Measurements from ENCODE around the gene C17orf107. TPM values are rescaled to one million over a fixed set of nuclear protein-coding genes. Genes with fewer than 3 reads are reported as not detected.

C17orf107 gene
- total and polyA plus RNA-seq, 5 experiments from 2014 or later, result 1.5 to 5.7 (median 1.8) TPM

DNA sequence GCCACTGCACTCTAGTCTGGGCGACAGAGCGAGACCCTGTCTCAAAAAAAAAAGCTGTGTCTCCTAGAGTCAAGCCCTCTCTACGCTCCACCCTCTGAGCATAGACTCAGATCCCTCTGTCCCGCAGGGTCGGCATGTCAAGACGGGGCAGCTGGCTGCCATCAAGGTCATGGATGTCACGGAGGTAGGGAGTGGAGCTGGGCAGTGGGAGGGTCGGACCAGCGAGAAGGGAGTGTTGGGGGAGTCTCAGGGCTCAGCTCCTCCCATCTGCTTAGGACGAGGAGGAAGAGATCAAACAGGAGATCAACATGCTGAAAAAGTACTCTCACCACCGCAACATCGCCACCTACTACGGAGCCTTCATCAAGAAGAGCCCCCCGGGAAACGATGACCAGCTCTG, 18.5 kb upstream of the C17orf107 start:
- DNase-seq, result no peak
- H3K36me3 Mint-ChIP-seq, result peaks cover 0 to 45% (median 14%) of the 10 kb centered on the region in 3 donors
- H3K4me1 Mint-ChIP-seq, result peaks cover 0 to 4% (median 1%) of the 10 kb centered on the region in 4 donors
- no peaks in the 10 kb centered on the region for H3K27me3 Mint-ChIP-seq
- H3K9me3 Mint-ChIP-seq, result no peaks in the 10 kb centered on the region
- H3K4me3 Mint-ChIP-seq, result no peak overlapping the region
- no peak for ATAC-seq
- H3K27ac Mint-ChIP-seq, result peak overlapping the region in 1 of 10 donors; percentile 67
- POLR2A ChIA-PET, result interaction anchor here (0.7 to 1.3 kb wide), 4 partner anchors 25 to 177 kb away, joined by 3 to 5 read pairs (median 4); partner anchors contain the start of genes ARRB2 and MED11

- DNase-seq, result peak; percentile 47 to 81 (median 65)
- peak overlapping the region in 2 of 10 donors; percentile 15 to 56 for H3K27ac Mint-ChIP-seq
- H3K36me3 Mint-ChIP-seq, result peaks cover 0 to 47% (median 14%) of the 10 kb centered on the region in 3 donors
- no peaks in the 10 kb centered on the region for H3K9me3 Mint-ChIP-seq
- peak; percentile 94 to 99 for ATAC-seq
- H3K4me1 Mint-ChIP-seq, result peaks cover 0 to 2% (median 1%) of the 10 kb centered on the region in 4 donors
- no peak overlapping the region for H3K4me3 Mint-ChIP-seq
- POLR2A ChIA-PET, result interaction anchor here (1.0 kb wide), 1 partner anchor 150 kb away, joined by 4 read pairs; the partner anchor contains the start of gene MED11
- H3K27me3 Mint-ChIP-seq, result no peaks in the 10 kb centered on the region
These were observed 17.4 kb upstream of the C17orf107 start for GRCh38 chr17:4881761-4882555.

DNA sequence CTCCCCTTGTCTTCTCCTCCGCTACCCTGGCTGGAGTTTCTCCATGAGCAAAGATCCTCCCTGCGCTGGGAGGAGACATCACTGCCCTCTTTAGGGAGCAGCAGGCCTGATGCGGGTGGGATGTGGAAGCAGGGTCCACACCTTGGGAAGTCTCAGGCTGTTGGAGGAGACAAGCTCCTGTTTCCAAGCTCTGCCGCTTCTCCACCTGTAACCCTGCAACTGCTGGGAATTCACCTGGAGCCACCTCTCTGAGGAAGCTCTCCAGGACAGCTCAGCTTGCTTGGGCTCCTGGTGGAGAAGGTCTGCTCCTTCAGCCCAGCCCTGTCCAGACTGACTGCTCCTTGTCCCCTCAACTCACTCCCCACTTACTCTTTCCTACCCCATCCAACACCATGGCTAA, 14.8 kb upstream of the C17orf107 start:
- no peak overlapping the region for H3K4me3 Mint-ChIP-seq
- POLR2A ChIA-PET, result interaction anchor here (1.0 kb wide), 1 partner anchor 84 kb away, joined by 3 read pairs; no protein-coding TSS in a partner anchor
- H3K27ac Mint-ChIP-seq, result peak overlapping the region in 2 of 10 donors; percentile 31 to 72

GRCh38 chr17:4886830-4887229, 12.5 kb upstream of the C17orf107 start:
- ATAC-seq, result no peak
- H3K4me1 Mint-ChIP-seq, result peaks cover 0 to 2% (median under 1%) of the 10 kb centered on the region in 4 donors
- no peaks in the 10 kb centered on the region for H3K27me3 Mint-ChIP-seq
- H3K4me3 Mint-ChIP-seq, result no peak overlapping the region
- no peaks in the 10 kb centered on the region for H3K9me3 Mint-ChIP-seq
- peaks cover 0 to 60% (median 15%) of the 10 kb centered on the region in 3 donors for H3K36me3 Mint-ChIP-seq
- no peak for DNase-seq
- peak overlapping the region in 2 of 10 donors; percentile 2 to 33 for H3K27ac Mint-ChIP-seq
- POLR2A ChIA-PET, result interaction anchor here (1.1 kb wide), 1 partner anchor 177 kb away, joined by 4 read pairs; the partner anchor contains the start of gene ARRB2

More for the DNA sequence above, 14.8 kb upstream of the C17orf107 start:
- peaks cover 0 to 56% (median 19%) of the 10 kb centered on the region in 3 donors for H3K36me3 Mint-ChIP-seq
- DNase-seq (no peak), ATAC-seq (no peak)
- H3K9me3 Mint-ChIP-seq, result no peaks in the 10 kb centered on the region
- peaks cover 0 to 3% (median 1%) of the 10 kb centered on the region in 4 donors for H3K4me1 Mint-ChIP-seq
- no peaks in the 10 kb centered on the region for H3K27me3 Mint-ChIP-seq

DNA sequence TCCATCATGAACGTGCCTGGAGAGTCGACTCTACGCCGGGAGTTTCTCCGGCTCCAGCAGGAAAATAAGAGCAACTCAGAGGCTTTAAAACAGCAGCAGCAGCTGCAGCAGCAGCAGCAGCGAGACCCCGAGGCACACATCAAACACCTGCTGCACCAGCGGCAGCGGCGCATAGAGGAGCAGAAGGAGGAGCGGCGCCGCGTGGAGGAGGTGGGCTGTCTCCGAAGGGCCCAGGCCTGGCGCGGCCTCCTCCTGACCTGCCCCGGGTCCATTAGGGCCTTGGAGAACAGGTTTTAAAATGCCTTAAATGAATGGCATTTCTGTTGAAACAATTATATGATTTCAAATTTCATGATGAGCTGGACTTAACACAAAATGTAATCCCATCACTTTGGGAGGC, 11.8 kb upstream of the C17orf107 start:
- Mint-ChIP-seq H3K27ac (no peak overlapping the region), H3K36me3 (peaks cover 0 to 60% (median 15%) of the 10 kb centered on the region in 3 donors), H3K4me1 (peaks cover 0 to 2% (median under 1%) of the 10 kb centered on the region in 4 donors), H3K9me3 (no peaks in the 10 kb centered on the region), H3K27me3 (no peaks in the 10 kb centered on the region), H3K4me3 (no peak overlapping the region)
- no peak for DNase-seq
- POLR2A ChIA-PET, result interaction anchor here (4.9 kb wide), 1 partner anchor 178 kb away, joined by 21 read pairs; the partner anchor contains the start of gene ARRB2
- no peak for ATAC-seq

- H3K27me3 Mint-ChIP-seq, result no peaks in the 10 kb centered on the region
- H3K4me1 Mint-ChIP-seq, result peaks cover 0 to 2% (median under 1%) of the 10 kb centered on the region in 4 donors
- H3K9me3 Mint-ChIP-seq, result no peaks in the 10 kb centered on the region
- H3K36me3 Mint-ChIP-seq, result peaks cover 0 to 58% (median 8%) of the 10 kb centered on the region in 3 donors
- no peak overlapping the region for H3K4me3 Mint-ChIP-seq
- POLR2A ChIA-PET, result interaction anchor here (1.0 to 4.9 kb wide), 3 partner anchors 9 to 182 kb away, joined by 4 to 21 read pairs (median 4); partner anchors contain the start of genes ARRB2 and SPAG7
- peak overlapping the region in 1 of 10 donors; percentile 84 for H3K27ac Mint-ChIP-seq
- no peak for ATAC-seq
- DNase-seq, result no peak
These were observed 7.6 kb upstream of the C17orf107 start for GRCh38 chr17:4891411-4892410.

DNA sequence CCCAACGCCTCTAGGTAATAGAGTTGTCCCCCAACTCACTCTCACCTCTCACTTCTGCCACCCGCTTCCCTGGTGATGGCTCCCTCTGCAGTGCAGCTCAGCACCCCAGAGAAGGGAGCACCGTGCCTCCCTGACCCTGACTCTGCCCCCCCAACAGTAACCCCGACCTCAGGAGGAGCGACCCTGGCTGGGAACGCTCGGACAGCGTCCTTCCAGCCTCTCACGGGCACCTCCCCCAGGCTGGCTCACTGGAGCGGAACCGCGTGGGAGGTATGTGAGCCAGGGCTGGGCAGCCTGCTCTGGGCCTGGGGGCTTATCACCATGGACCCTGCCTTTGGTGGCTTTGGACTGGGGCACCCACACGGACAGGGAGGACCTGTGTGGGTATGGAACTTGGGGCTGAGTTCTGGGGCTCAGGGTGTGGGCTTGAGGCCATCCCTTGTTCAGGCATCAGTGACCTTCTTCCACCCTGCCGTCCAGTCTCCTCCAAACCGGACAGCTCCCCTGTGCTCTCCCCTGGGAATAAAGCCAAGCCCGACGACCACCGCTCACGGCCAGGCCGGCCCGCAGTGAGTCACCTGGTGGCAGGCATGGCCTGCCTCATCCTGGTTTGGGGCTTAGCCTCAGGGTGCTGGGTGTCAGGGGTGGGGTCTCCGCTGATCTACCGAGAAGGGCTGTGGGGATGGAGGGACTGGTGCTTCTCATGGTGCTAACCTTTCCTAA, 6.7 kb upstream of the C17orf107 start:
- no peak overlapping the region for H3K4me3 Mint-ChIP-seq
- H3K4me1 Mint-ChIP-seq, result peaks cover 0 to 2% (median under 1%) of the 10 kb centered on the region in 4 donors
- POLR2A ChIA-PET, result no interaction called here
- no peaks in the 10 kb centered on the region for H3K9me3 Mint-ChIP-seq
- peaks cover 0 to 53% (median 3%) of the 10 kb centered on the region in 3 donors for H3K36me3 Mint-ChIP-seq
- H3K27ac Mint-ChIP-seq, result peak overlapping the region in 1 of 10 donors; percentile 56
- no peaks in the 10 kb centered on the region for H3K27me3 Mint-ChIP-seq
- no peak for DNase-seq
- ATAC-seq, result no peak

DNA sequence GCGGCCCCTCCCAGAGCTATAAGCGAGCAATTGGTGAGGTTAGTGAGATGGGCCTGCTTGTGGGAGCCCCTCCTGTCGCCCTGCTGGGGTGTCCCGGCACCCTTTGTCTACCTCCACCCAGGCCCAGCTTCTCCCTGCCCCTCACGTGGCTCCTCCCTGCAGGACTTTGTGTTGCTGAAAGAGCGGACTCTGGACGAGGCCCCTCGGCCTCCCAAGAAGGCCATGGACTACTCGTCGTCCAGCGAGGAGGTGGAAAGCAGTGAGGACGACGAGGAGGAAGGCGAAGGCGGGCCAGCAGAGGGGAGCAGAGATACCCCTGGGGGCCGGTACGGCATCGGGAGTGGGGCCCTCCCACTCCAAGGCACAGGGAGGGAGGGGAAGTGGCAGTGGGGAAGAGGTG, 6.1 kb upstream of the C17orf107 start:
- Mint-ChIP-seq H3K27me3 (no peaks in the 10 kb centered on the region), H3K9me3 (no peaks in the 10 kb centered on the region), H3K27ac (no peak overlapping the region), H3K4me3 (no peak overlapping the region), H3K36me3 (peaks cover 0 to 47% (median 3%) of the 10 kb centered on the region in 3 donors), H3K4me1 (peaks cover 0 to 4% (median 2%) of the 10 kb centered on the region in 4 donors)
- ATAC-seq, result no peak
- no peak for DNase-seq
- POLR2A ChIA-PET, result no interaction called here

DNA sequence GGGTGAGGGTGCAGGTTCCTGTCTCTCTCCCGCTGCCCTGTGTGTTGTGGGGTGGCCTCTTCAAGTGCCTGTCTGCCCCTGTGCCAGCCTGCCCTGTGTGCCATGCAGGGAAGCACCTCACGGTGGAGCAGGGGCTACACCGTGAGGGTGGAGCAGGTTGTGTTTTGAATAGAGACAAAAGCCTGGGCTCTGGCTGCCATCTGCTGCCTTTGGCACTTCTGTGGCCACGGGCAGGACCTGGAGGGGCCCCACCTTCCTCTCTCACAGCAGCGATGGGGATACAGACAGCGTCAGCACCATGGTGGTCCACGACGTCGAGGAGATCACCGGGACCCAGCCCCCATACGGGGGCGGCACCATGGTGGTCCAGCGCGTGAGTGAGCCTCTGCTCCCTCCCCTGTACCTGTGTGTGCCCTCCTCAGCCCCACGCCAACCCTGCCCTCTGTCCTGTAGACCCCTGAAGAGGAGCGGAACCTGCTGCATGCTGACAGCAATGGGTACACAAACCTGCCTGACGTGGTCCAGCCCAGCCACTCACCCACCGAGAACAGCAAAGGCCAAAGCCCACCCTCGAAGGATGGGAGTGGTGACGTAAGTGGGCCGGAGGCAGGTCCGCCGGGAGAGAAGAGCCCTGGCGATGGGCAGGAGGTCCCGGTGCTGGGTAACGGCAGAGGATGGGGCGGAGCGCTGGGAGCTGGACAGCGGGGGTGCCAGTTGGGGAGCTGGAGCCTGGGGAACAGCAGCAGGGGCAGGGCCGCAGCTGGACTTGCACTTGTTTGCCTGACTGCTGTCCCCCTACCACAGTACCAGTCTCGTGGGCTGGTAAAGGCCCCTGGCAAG, 5.4 kb upstream of the C17orf107 start:
- Mint-ChIP-seq H3K27me3 (no peaks in the 10 kb centered on the region), H3K36me3 (peaks cover 0 to 45% (median 3%) of the 10 kb centered on the region in 3 donors), H3K27ac (no peak overlapping the region), H3K4me3 (no peak overlapping the region), H3K9me3 (no peaks in the 10 kb centered on the region), H3K4me1 (peaks cover 0 to 8% (median 6%) of the 10 kb centered on the region in 4 donors)
- POLR2A ChIA-PET, result no interaction called here
- ATAC-seq, result no peak
- no peak for DNase-seq

GRCh38 chr17:4895121-4895520, 4.2 kb upstream of the C17orf107 start:
- Mint-ChIP-seq H3K4me3 (no peak overlapping the region), H3K36me3 (peaks cover 0 to 39% (median 0%) of the 10 kb centered on the region in 3 donors), H3K27me3 (no peaks in the 10 kb centered on the region), H3K27ac (peak overlapping the region in 1 of 10 donors; percentile 11), H3K4me1 (peaks cover 8 to 16% (median 11%) of the 10 kb centered on the region in 4 donors), H3K9me3 (no peaks in the 10 kb centered on the region)
- no peak for DNase-seq
- POLR2A ChIA-PET, result interaction anchor here (0.5 to 0.6 kb wide), 2 partner anchors 27 to 329 kb away, joined by 3 to 5 read pairs; no protein-coding TSS in a partner anchor
- no peak for ATAC-seq

All from naive thymus-derived CD8-positive, alpha-beta T cell (primary cell).